Activated CD8-positive, alpha-beta T cell treated with anti-CD3 and anti-CD28 coated beads for 36 hours (primary cell): ENCODE results near the gene ST3GAL6. TPM values are rescaled to one million over a fixed set of nuclear protein-coding genes. Genes with fewer than 3 reads are reported as not detected.

Experiments
- ATAC-seq: fragments of 200-7000 bp; cut with Tn5 transposase; one replicate; pipeline ENCODE4 v1.10.0; 2021; ENCODE audit warnings: mild to moderate bottlenecking, moderate library complexity
- CTCF ChIA-PET: fragments of 350-600 bp; sonication (Branson Sonifier 250); formaldehyde crosslinking; loops from one replicate; lab custom pipeline; 2021; ENCODE audit warnings: antibody characterized with exemption; lab: Charles Lee
- POLR2A ChIA-PET: fragments of 350-600 bp; sonication (Branson Sonifier 250); formaldehyde crosslinking; loops from one replicate; lab custom pipeline; 2021; ENCODE audit warnings: antibody characterized with exemption; lab: Charles Lee
- DNase-seq: peaks from one replicate; pipeline ENCODE4 v3.0.0-alpha.2; 2020
- H3K27ac Mint-ChIP-seq: one replicate; pipeline ENCODE4 v1.8.0; 2021; ENCODE audit warnings: mild to moderate bottlenecking, mixed read lengths
- H3K27me3 Mint-ChIP-seq: one replicate; pipeline ENCODE4 v1.8.0; 2021; ENCODE audit warnings: mixed read lengths
- H3K36me3 Mint-ChIP-seq: one replicate; pipeline ENCODE4 v1.8.0; 2021; ENCODE audit warnings: low read depth, mixed read lengths
- H3K4me1 Mint-ChIP-seq: one replicate; pipeline ENCODE4 v1.8.0; 2021; ENCODE audit warnings: low read depth, mixed read lengths
- H3K4me3 Mint-ChIP-seq: one replicate; pipeline ENCODE4 v1.8.0; 2021; ENCODE audit warnings: mild to moderate bottlenecking, moderate library complexity, mixed read lengths
- H3K9me3 Mint-ChIP-seq: one replicate; pipeline ENCODE4 v1.8.0; 2021; ENCODE audit warnings: mixed read lengths
- intact Hi-C: fragments of 100-400 bp; cut with micrococcal nuclease; formaldehyde crosslinking; loops from one replicate; pipeline ENCODE4 v1.10.0; 2022
- total RNA-seq, 2 experiments: library from RNA; stranded (reverse); gene quantifications; one replicate each; pipeline ENCODE4 v1.2.3, GENCODE V29; 2021
- TF ChIP-seq, protein P1 (sequence below): fragments of 200-600 bp; IDR thresholded peaks from one replicate; pipeline ENCODE4 v1.8.0; 2022; ENCODE audit warnings: antibody characterized with exemption, mild to moderate bottlenecking

Gene ST3GAL6
- total RNA-seq, 2 experiments from 2014 or later = not detected

DNA sequence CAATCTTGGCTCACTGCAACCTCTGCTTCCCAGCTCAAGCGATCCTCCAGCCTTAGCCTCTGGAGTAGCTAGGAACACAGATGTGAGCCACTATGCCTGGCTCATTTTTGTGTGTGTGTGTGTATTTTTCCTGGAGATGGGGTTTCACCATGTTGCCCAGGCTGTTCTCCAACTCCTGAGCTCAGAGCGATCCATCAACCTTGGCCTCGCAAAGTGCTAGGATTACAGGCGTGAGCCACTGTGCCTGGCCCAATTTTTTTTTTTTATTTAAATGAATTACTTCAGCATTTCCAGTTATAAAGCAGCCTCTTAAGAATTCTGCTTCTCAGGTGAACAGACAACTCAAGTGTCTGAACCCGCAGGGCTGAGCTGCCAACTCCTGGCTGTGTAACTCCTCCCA lies 20.1 kb upstream of the ST3GAL6 start:
- CTCF ChIA-PET = no interaction called here
- peaks cover 3% of the 10 kb centered on the region for H3K27me3 Mint-ChIP-seq

DNA sequence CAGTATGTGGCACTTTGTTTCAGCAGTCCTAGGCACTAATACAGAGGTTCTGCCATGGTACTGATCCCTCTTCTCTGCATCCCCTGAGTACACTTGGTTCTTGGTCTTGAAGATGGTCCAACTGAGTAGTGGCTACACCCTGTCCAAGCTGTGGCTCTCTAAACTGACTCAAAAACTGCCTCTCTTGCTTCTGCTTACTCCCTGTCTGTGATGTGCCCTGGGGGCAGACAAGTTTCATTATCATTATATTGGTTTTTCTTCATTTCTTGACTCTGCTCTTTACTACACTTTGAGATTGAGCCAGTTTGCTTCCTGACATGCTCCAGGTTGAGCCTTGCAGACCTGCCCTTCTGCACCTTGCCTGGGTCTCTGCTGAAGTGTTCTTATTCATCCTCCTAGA lies 18.9 kb upstream of the ST3GAL6 start:
- ATAC-seq (no peak), DNase-seq (no peak)
- TF ChIP-seq, protein P1, sequence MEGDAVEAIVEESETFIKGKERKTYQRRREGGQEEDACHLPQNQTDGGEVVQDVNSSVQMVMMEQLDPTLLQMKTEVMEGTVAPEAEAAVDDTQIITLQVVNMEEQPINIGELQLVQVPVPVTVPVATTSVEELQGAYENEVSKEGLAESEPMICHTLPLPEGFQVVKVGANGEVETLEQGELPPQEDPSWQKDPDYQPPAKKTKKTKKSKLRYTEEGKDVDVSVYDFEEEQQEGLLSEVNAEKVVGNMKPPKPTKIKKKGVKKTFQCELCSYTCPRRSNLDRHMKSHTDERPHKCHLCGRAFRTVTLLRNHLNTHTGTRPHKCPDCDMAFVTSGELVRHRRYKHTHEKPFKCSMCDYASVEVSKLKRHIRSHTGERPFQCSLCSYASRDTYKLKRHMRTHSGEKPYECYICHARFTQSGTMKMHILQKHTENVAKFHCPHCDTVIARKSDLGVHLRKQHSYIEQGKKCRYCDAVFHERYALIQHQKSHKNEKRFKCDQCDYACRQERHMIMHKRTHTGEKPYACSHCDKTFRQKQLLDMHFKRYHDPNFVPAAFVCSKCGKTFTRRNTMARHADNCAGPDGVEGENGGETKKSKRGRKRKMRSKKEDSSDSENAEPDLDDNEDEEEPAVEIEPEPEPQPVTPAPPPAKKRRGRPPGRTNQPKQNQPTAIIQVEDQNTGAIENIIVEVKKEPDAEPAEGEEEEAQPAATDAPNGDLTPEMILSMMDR = no peak
- intact Hi-C loops = no loop called here
- CTCF ChIA-PET = no interaction called here
- H3K4me3 Mint-ChIP-seq = no peak overlapping the region
- no peaks in the 10 kb centered on the region for H3K9me3 Mint-ChIP-seq
- POLR2A ChIA-PET = no interaction called here
- no peaks in the 10 kb centered on the region for H3K4me1 Mint-ChIP-seq
- no peak overlapping the region for H3K27ac Mint-ChIP-seq
- peaks cover 6% of the 10 kb centered on the region for H3K27me3 Mint-ChIP-seq
- H3K36me3 Mint-ChIP-seq = no peaks in the 10 kb centered on the region

More for the DNA sequence above, 20.1 kb upstream of the ST3GAL6 start:
- TF ChIP-seq, protein P1 = no peak
- no peak for DNase-seq
- Mint-ChIP-seq H3K9me3 (no peaks in the 10 kb centered on the region), H3K4me1 (no peaks in the 10 kb centered on the region), H3K4me3 (no peak overlapping the region), H3K36me3 (no peaks in the 10 kb centered on the region), H3K27ac (no peak overlapping the region)
- intact Hi-C loops = no loop called here
- POLR2A ChIA-PET = no interaction called here
- ATAC-seq = no peak

DNA sequence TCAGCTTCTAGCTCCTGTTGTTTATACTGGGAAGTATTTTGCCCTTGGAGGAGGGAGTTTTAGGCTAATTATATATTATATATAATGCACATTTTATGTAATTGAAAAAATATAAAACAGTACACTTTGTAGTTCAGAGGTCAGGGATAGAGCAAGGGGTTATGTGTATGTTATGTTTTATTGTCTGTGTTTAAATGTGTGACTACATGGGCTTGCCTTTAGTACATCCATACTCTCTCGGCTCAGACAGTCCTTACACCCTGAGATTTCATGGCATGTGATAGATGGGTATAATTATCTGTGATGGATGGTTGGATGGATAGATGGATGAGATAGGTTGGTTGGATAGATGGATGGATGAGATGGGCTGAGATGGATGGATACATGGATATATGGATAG lies 17.4 kb upstream of the ST3GAL6 start:
- Mint-ChIP-seq H3K36me3 (no peaks in the 10 kb centered on the region), H3K4me1 (no peaks in the 10 kb centered on the region), H3K27ac (no peak overlapping the region), H3K27me3 (peaks cover 6% of the 10 kb centered on the region), H3K4me3 (no peak overlapping the region), H3K9me3 (no peaks in the 10 kb centered on the region)
- intact Hi-C loops = no loop called here
- no peak for DNase-seq
- CTCF ChIA-PET = no interaction called here
- TF ChIP-seq, protein P1 = no peak
- ATAC-seq = no peak
- POLR2A ChIA-PET = no interaction called here

DNA sequence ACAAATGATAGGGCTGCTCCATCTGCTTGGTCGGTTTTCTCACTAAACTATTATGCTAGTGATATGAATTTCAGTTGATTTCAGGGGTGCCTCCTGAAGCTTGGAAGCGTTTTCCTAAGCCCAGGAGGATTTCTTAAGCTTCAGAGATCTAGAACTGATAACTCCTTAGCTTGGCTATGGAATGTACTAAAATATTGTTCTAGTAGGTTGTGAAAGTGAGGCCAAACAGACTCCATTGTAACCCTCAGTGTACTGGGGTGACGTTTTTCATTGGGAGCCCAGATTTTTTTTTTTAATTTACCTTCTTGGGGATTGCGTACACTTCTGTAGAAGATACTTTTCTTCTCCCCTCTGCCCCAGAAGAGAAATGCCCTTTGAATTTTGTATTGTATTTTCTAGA lies 17.0 kb upstream of the ST3GAL6 start:
- TF ChIP-seq, protein P1 = no peak
- H3K27ac Mint-ChIP-seq = no peak overlapping the region
- ChIA-PET POLR2A (no interaction called here), CTCF (no interaction called here)
- H3K9me3 Mint-ChIP-seq = no peaks in the 10 kb centered on the region
- no peaks in the 10 kb centered on the region for H3K4me1 Mint-ChIP-seq
- no peaks in the 10 kb centered on the region for H3K36me3 Mint-ChIP-seq
- H3K4me3 Mint-ChIP-seq = no peak overlapping the region
- ATAC-seq = no peak
- peaks cover 6% of the 10 kb centered on the region for H3K27me3 Mint-ChIP-seq
- intact Hi-C loops = no loop called here
- DNase-seq = no peak

DNA sequence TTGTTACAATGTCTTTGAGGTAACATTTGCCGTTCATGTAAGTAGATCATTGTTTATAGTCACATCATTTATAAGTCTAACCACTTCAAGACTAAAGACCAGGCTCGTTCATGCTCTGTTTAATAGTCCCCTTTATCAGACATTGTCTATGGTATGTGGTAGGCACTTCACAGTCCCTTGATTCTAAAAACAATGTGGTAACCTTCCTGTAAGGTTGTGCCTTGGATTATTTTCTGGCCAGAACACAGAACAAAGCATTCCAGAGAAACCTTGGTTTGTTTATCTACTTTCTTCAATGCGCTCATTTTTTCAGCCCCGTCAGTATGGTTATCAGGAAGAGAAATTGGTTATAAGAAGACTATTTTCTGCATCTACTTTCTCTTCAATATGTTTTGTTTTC lies 16.3 kb upstream of the ST3GAL6 start:
- TF ChIP-seq, protein P1 = no peak
- no peak overlapping the region for H3K27ac Mint-ChIP-seq
- no peak overlapping the region for H3K4me3 Mint-ChIP-seq
- no peaks in the 10 kb centered on the region for H3K4me1 Mint-ChIP-seq
- peaks cover 6% of the 10 kb centered on the region for H3K27me3 Mint-ChIP-seq
- ATAC-seq (no peak), DNase-seq (no peak)
- H3K36me3 Mint-ChIP-seq = no peaks in the 10 kb centered on the region
- POLR2A ChIA-PET = no interaction called here
- CTCF ChIA-PET = no interaction called here
- H3K9me3 Mint-ChIP-seq = no peaks in the 10 kb centered on the region
- intact Hi-C loops = no loop called here
